Neural cell (in vitro differentiated cells): ENCODE data around the gene TSC1. TPM values are rescaled to one million over a fixed set of nuclear protein-coding genes. Genes with fewer than 3 reads are reported as not detected.
A peak's percentile ranks its signal among the peaks of the same experiment; 100 is the strongest.

ENCODE experiments used
- H2AFZ ChIP-seq: fragments of 200-600, 300-800 bp; sonication (generic), shearing (Covaris generic); 2 replicates; pipeline ENCODE4 v1.6.0; 2014; ENCODE audit warnings: low read depth, mild to moderate bottlenecking, antibody characterized with exemption, low read length, moderate library complexity
- H3F3A ChIP-seq: fragments of 200-600 bp; shearing (Covaris generic); 2 replicates; pipeline ENCODE4 v1.6.1; 2016; ENCODE audit warnings: mild to moderate bottlenecking, moderate library complexity, mixed read lengths, antibody characterized with exemption, low read length; ENCODE audit not compliant: insufficient read depth, poor library complexity, severe bottlenecking
- H3K27ac ChIP-seq: fragments of 200-600, 300-800 bp; sonication (generic), shearing (Covaris generic); 2 replicates; pipeline ENCODE4 v1.5.1; 2014; ENCODE audit warnings: mild to moderate bottlenecking, low read length, moderate library complexity
- H3K27me3 ChIP-seq: fragments of 300-800, 200-600 bp; sonication (generic), shearing (Covaris generic); 2 replicates; pipeline ENCODE4 v1.6.0; 2014; ENCODE audit warnings: mild to moderate bottlenecking, low read depth, low read length, moderate library complexity; ENCODE audit not compliant: insufficient read depth
- H3K36me3 ChIP-seq: fragments of 300-800, 200-600 bp; sonication (generic), shearing (Covaris generic); 2 replicates; pipeline ENCODE4 v1.5.1; 2014; ENCODE audit warnings: mild to moderate bottlenecking, antibody characterized with exemption, low read length, moderate library complexity; ENCODE audit not compliant: insufficient read depth
- H3K4me2 ChIP-seq: fragments of 300-800, 200-600 bp; sonication (generic), shearing (Covaris generic); 2 replicates; pipeline ENCODE4 v1.6.0; 2014; ENCODE audit warnings: mild to moderate bottlenecking, low read length
- H3K4me3 ChIP-seq: fragments of 300-800, 200-600 bp; sonication (generic), shearing (Covaris generic); 2 replicates; pipeline ENCODE4 v1.5.1; 2014; ENCODE audit warnings: mild to moderate bottlenecking, low read length, moderate library complexity
- H3K79me2 ChIP-seq: fragments of 200-600 bp; shearing (Covaris generic); replicated peaks from 2 replicates; pipeline ENCODE4 v1.6.0; 2014; ENCODE audit warnings: mild to moderate bottlenecking, low read length, moderate library complexity; ENCODE audit not compliant: insufficient read depth
- H3K9ac ChIP-seq: fragments of 300-800, 200-600 bp; sonication (generic), shearing (Covaris generic); 2 replicates; pipeline ENCODE4 v1.6.1; 2016; ENCODE audit warnings: mild to moderate bottlenecking, low read length, mixed read lengths
- H3K9me2 ChIP-seq: fragments of 200-600 bp; shearing (Covaris generic); 2 replicates; pipeline ENCODE4 v1.6.1; 2016; ENCODE audit warnings: mild to moderate bottlenecking, low read length, mixed read lengths; ENCODE audit not compliant: insufficient read depth
- H3K9me3 ChIP-seq: fragments of 200-600, 300-800 bp; sonication (generic), shearing (Covaris generic); 2 replicates; pipeline ENCODE4 v1.6.1; 2016; ENCODE audit warnings: mild to moderate bottlenecking, mixed run types, low read length, moderate library complexity, mixed read lengths
- H4K20me1 ChIP-seq: fragments of 200-600 bp; shearing (Covaris generic); 2 replicates; pipeline ENCODE4 v1.6.1; 2016; ENCODE audit warnings: mild to moderate bottlenecking, mixed run types; ENCODE audit not compliant: insufficient read depth
- CTCF ChIP-seq: fragments of 450-650 bp; IDR thresholded peaks from 2 replicates; pipeline ENCODE4 v1.5.1; 2014; ENCODE audit warnings: antibody characterized with exemption, mild to moderate bottlenecking, moderate library complexity; ENCODE audit not compliant: poor library complexity, severe bottlenecking
- EP300 ChIP-seq: fragments of 450-650 bp; conservative IDR thresholded peaks from 2 replicates; pipeline ENCODE4 v1.6.1; 2014; ENCODE audit warnings: antibody characterized with exemption, mild to moderate bottlenecking, moderate library complexity; ENCODE audit not compliant: poor library complexity, severe bottlenecking
- EZH2 ChIP-seq: fragments of 200-600, 300-800 bp; shearing (Covaris generic), sonication (generic); IDR thresholded peaks from 2 replicates; pipeline ENCODE4 v1.6.1; 2014; ENCODE audit warnings: antibody characterized with exemption, low read length, borderline replicate concordance, mild to moderate bottlenecking; ENCODE audit not compliant: insufficient read depth, poor library complexity, severe bottlenecking
- MXI1 ChIP-seq: fragments of 450-650 bp; conservative IDR thresholded peaks from 2 replicates; pipeline ENCODE4 v1.6.1; 2014; ENCODE audit warnings: antibody characterized with exemption, mild to moderate bottlenecking; ENCODE audit not compliant: poor library complexity, severe bottlenecking
- REST ChIP-seq: IDR thresholded peaks from 2 replicates; pipeline ENCODE4 v1.6.1; 2012; ENCODE audit warnings: borderline replicate concordance
- SMC3 ChIP-seq: fragments of 450-650 bp; conservative IDR thresholded peaks from 2 replicates; pipeline ENCODE4 v1.6.1; 2014; ENCODE audit warnings: antibody characterized with exemption, mild to moderate bottlenecking, moderate library complexity; ENCODE audit not compliant: poor library complexity
- TAF1 ChIP-seq: IDR thresholded peaks from 2 replicates; pipeline ENCODE4 v1.6.1; 2012; ENCODE audit warnings: low read depth
- polyA plus RNA-seq: library from polyadenylated mRNA; depleted of rRNA; stranded (reverse); fragments of >200 nt; gene quantifications from 2 replicates; pipeline ENCODE4 v1.2.3, GENCODE V29; 2014

The TSC1 gene
- polyA plus RNA-seq, 1 donor from 2014 or later = 47.1 TPM

DNA sequence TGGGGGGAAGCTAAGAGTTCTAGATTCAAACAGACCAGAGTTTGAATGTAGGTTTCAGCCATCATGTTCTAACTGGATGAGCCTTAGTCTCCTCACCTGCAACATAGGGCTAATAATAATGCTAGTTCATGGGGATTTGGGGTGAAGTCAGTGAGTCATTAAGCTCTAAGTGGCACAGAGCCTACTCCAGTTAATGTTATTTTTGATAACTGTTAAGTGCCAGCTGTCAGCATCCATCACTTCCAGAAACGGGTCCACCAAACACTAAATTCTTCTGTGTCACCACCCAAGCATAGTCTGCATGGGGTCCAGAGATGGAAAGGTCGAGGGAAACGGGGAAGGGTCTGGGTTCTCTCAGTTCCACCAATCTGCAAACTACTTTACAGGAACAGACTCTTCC lies 1.8 kb upstream of the TSC1 start:
- Histone ChIP-seq H2AFZ (no peak overlapping the region), H3K27ac (no peak overlapping the region), H3K36me3 (no peaks in the 10 kb centered on the region), H3F3A (no peaks in the 10 kb centered on the region), H4K20me1 (no peaks in the 10 kb centered on the region), H3K9me2 (no peaks in the 10 kb centered on the region), H3K9ac (no peak overlapping the region), H3K9me3 (no peaks in the 10 kb centered on the region), H3K79me2 (peaks cover 28% of the 10 kb centered on the region), H3K27me3 (no peaks in the 10 kb centered on the region), H3K4me2 (no peak overlapping the region), H3K4me3 (no peak overlapping the region)
- no peak for TF ChIP-seq CTCF
- TF ChIP-seq TAF1 = no peak
- TF ChIP-seq EZH2 = no peak
- no peak for TF ChIP-seq EP300
- TF ChIP-seq SMC3 = no peak
- TF ChIP-seq MXI1 = no peak
- TF ChIP-seq REST = no peak

DNA sequence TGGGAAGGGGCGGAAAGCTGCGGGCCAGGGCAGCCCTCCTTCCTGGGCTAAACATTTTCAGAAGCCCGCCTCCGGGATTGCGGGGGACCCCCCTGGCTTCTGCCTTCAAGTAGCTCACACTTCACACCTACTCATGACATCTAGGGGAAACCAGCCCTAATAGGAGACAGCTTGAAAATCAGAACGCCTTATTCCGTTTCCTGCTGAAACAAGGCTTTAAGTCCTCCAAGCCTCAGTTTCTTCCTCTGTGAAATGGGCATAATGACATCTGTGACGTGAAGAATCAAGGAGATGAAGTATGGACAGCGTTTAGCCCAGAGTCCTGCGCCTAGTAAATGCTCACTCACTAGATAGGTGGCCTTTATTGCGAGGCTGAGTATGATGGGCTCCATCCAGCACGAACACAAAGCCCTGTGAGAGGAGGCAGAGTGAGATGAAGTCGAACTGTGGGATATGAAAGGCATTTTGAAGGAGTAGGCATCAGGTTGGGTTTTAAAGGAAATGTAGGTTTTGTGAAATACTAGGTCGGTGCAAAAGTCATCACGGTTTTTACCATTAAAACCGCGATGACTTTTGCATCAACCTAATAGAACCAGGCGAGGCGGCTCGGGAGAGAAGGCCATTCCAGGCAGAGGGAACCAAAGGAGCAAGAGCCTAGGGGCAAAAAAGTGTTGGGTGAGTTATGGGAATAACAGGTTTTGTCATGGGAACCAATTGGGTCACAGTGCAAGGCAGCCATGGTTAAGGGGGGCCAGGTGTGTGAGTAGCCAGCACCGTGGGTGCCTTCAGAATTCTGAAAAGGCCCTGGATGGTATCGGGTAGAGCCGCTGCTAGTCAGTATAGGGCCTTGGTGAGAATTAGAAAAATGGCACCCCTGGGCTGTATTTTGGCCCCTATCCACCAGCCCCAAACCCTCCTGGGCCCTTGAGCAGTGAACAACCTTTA lies 1.0 kb upstream of the TSC1 start:
- peak overlapping the region; percentile 78 for H2AFZ ChIP-seq
- H3K27ac ChIP-seq = peak overlapping the region; percentile 95
- no peaks in the 10 kb centered on the region for H3F3A ChIP-seq
- no peak overlapping the region for H3K4me2 ChIP-seq
- TF ChIP-seq TAF1 (no peak), MXI1 (no peak), EP300 (no peak), EZH2 (no peak), CTCF (no peak), SMC3 (no peak)
- H3K9me2 ChIP-seq = no peaks in the 10 kb centered on the region
- H3K27me3 ChIP-seq = no peaks in the 10 kb centered on the region
- peak overlapping the region; percentile 93 for H3K9ac ChIP-seq
- no peaks in the 10 kb centered on the region for H3K9me3 ChIP-seq
- peaks cover 29% of the 10 kb centered on the region for H3K79me2 ChIP-seq
- H4K20me1 ChIP-seq = no peaks in the 10 kb centered on the region
- peak overlapping the region; percentile 82 for H3K4me3 ChIP-seq
- no peaks in the 10 kb centered on the region for H3K36me3 ChIP-seq
